Body of pancreas (tissue), 4 donors: Measurements from ENCODE around the gene AK4.

Experiments
- POLR2A ChIP-seq, 3 donors: fragments of 450-650 bp; IDR thresholded peaks; one replicate each; pipeline ENCODE4 v1.6.1; 2016; ENCODE audit warnings: antibody characterized with exemption in 3 of 3, mild to moderate bottlenecking in 2 of 3
- TF ChIP-seq, protein P1 (sequence below), 7 experiments: fragments of 450-650 bp in 4 of 7; fragments of 200-600 bp in 3 of 7; sonication (generic) in 3 of 7; IDR thresholded peaks; one replicate each; pipeline ENCODE4 v1.5.1; 2016 to 2019; ENCODE audit warnings: antibody characterized with exemption in 7 of 7

- TF ChIP-seq, protein P1, sequence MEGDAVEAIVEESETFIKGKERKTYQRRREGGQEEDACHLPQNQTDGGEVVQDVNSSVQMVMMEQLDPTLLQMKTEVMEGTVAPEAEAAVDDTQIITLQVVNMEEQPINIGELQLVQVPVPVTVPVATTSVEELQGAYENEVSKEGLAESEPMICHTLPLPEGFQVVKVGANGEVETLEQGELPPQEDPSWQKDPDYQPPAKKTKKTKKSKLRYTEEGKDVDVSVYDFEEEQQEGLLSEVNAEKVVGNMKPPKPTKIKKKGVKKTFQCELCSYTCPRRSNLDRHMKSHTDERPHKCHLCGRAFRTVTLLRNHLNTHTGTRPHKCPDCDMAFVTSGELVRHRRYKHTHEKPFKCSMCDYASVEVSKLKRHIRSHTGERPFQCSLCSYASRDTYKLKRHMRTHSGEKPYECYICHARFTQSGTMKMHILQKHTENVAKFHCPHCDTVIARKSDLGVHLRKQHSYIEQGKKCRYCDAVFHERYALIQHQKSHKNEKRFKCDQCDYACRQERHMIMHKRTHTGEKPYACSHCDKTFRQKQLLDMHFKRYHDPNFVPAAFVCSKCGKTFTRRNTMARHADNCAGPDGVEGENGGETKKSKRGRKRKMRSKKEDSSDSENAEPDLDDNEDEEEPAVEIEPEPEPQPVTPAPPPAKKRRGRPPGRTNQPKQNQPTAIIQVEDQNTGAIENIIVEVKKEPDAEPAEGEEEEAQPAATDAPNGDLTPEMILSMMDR (IDR thresholded peaks at IDR 0.05) = no peak
- TF ChIP-seq POLR2A (IDR thresholded peaks at IDR 0.05) = no peak
Observed at GRCh38 chr1:65260851-65261473, 113.0 kb downstream of the AK4 start.
